NCI-H2171 (cell line): Measurements from ENCODE around the gene RPL12.

Source experiments
- DNase-seq: peaks from one replicate; lab custom pipeline; 2025; lab: John Stamatoyannopoulos, UW

RPL12 gene

GRCh38 chr9:127450830-127451607, at the start of gene RPL12, which contains the start of gene LRSAM1:
Gene RPL12 (minus strand): TSS chr9:127451406. CDS start chr9:127451317, 89 bp downstream.
Gene LRSAM1 (plus strand): TSS chr9:127451510. CDS start chr9:127454528, 3,018 bp downstream.
- peak; percentile 98 for DNase-seq

GRCh38 chr9:127500862-127501261, 49.7 kb upstream of the RPL12 start:
- no peak for DNase-seq

- peak; percentile 44 for DNase-seq
These were observed 49.2 kb upstream of the RPL12 start for GRCh38 chr9:127500399-127500798.

GRCh38 chr9:127498298-127498697, 47.1 kb upstream of the RPL12 start:
- DNase-seq = no peak

GRCh38 chr9:127497656-127498290, 46.6 kb upstream of the RPL12 start:
- no peak for DNase-seq

- DNase-seq = no peak
These were observed 45.8 kb upstream of the RPL12 start for GRCh38 chr9:127496974-127497373.

GRCh38 chr9:127495884-127496555, 44.8 kb upstream of the RPL12 start:
- DNase-seq = peak; percentile 17

- no peak for DNase-seq
These were observed 43.1 kb upstream of the RPL12 start for GRCh38 chr9:127494304-127494702.

GRCh38 chr9:127493592-127494303, 42.5 kb upstream of the RPL12 start:
- peak; percentile 85 for DNase-seq

GRCh38 chr9:127492616-127493015, 41.4 kb upstream of the RPL12 start:
- no peak for DNase-seq

GRCh38 chr9:127491516-127491915, 40.3 kb upstream of the RPL12 start:
- peak; percentile 65 for DNase-seq

- no peak for DNase-seq
These were observed 39.5 kb upstream of the RPL12 start for GRCh38 chr9:127490535-127491230.

GRCh38 chr9:127489471-127490115, 38.4 kb upstream of the RPL12 start:
- DNase-seq = peak; percentile 52

GRCh38 chr9:127488946-127489345, 37.7 kb upstream of the RPL12 start:
- DNase-seq = no peak

- no peak for DNase-seq
These were observed 34.8 kb upstream of the RPL12 start for GRCh38 chr9:127485995-127486394.

- DNase-seq = no peak
These were observed 31.5 kb upstream of the RPL12 start for GRCh38 chr9:127482662-127483061.

GRCh38 chr9:127479507-127480081, 28.4 kb upstream of the RPL12 start:
- DNase-seq = no peak

- DNase-seq = no peak
These were observed 23.4 kb upstream of the RPL12 start for GRCh38 chr9:127474592-127474991.

- no peak for DNase-seq
These were observed 22.7 kb upstream of the RPL12 start for GRCh38 chr9:127473932-127474331.

GRCh38 chr9:127473501-127473900, 22.3 kb upstream of the RPL12 start:
- DNase-seq = no peak

GRCh38 chr9:127470662-127471061, 19.5 kb upstream of the RPL12 start:
- DNase-seq = no peak
